IMR-90 (cell line): ENCODE results near the gene CCDC167. TPM values are rescaled to one million over a fixed set of nuclear protein-coding genes. Genes with fewer than 3 reads are reported as not detected.

Experiments
- ATAC-seq: fragments of 200-7000 bp; cut with Tn5 transposase; 2 replicates; pipeline ENCODE4 v1.9.1; 2020; ENCODE audit warnings: low read depth, mild to moderate bottlenecking, moderate library complexity
- BruUV-seq: library from RNA; stranded (reverse); fragments of 400-500 nt; replicated peaks from 2 replicates; lab custom pipeline; 2021; lab: Mats Ljungman, UMichigan
- CTCF ChIA-PET: fragments of 300-600 bp; formaldehyde crosslinking; extraction: SDS; loops from one replicate; lab custom pipeline; 2021; ENCODE audit warnings: antibody characterized with exemption; lab: Yijun Ruan, JAX
- POLR2A ChIA-PET: fragments of 300-600 bp; sonication (Branson Sonifier 250); formaldehyde crosslinking; loops from one replicate; lab custom pipeline; 2022; ENCODE audit warnings: antibody characterized with exemption; ENCODE audit not compliant: unreplicated experiment; lab: Charles Lee
- DNase-seq: peaks from one replicate; pipeline ENCODE4 v3.0.0; 2013
- H2AFZ ChIP-seq: replicated peaks from 2 replicates; pipeline ENCODE3; 2013; ENCODE audit warnings: low read length, mild to moderate bottlenecking; ENCODE audit not compliant: poor library complexity
- H2AK5ac ChIP-seq: 2 replicates; pipeline ENCODE4 v1.6.1; 2013; ENCODE audit warnings: low read depth, low read length, inconsistent platforms
- H2AK9ac ChIP-seq: replicated peaks from 2 replicates; pipeline ENCODE3; 2013; ENCODE audit warnings: mild to moderate bottlenecking, low read depth, low read length, moderate library complexity; ENCODE audit not compliant: poor library complexity
- H2BK120ac ChIP-seq: 2 replicates; pipeline ENCODE4 v1.6.1; 2013; ENCODE audit warnings: low read depth, low read length, inconsistent platforms
- H2BK15ac ChIP-seq: 3 replicates; pipeline ENCODE4 v1.6.1; 2013; ENCODE audit warnings: low read depth, low read length, inconsistent platforms
- H2BK20ac ChIP-seq: 2 replicates; pipeline ENCODE4 v1.6.1; 2013; ENCODE audit warnings: low read depth, mild to moderate bottlenecking, inconsistent platforms, low read length, moderate library complexity
- H2BK5ac ChIP-seq: 2 replicates; pipeline ENCODE4 v1.6.1; 2013; ENCODE audit warnings: mild to moderate bottlenecking, low read depth, low read length, inconsistent platforms; ENCODE audit not compliant: poor library complexity, severe bottlenecking
- H3K14ac ChIP-seq: replicated peaks from 2 replicates; pipeline ENCODE4 v1.6.1; 2013; ENCODE audit warnings: low read depth, low read length, inconsistent platforms
- H3K18ac ChIP-seq: 2 replicates; pipeline ENCODE4 v1.6.1; 2013; ENCODE audit warnings: low read depth, low read length, control low read depth
- H3K23ac ChIP-seq: 2 replicates; pipeline ENCODE4 v1.6.1; 2013; ENCODE audit warnings: low read depth, low read length, inconsistent platforms
- H3K27ac ChIP-seq: 2 replicates; pipeline ENCODE4 v1.5.1; 2013; ENCODE audit warnings: mild to moderate bottlenecking, control low read depth, low read length; ENCODE audit not compliant: insufficient read depth
- H3K27me3 ChIP-seq: 2 replicates; pipeline ENCODE4 v1.6.1; 2013; ENCODE audit warnings: low read length; ENCODE audit not compliant: control insufficient read depth, insufficient read depth
- H3K36me3 ChIP-seq: 2 replicates; pipeline ENCODE4 v1.6.1; 2013; ENCODE audit warnings: low read length, mixed read lengths; ENCODE audit not compliant: control insufficient read depth, insufficient read depth
- H3K4ac ChIP-seq: 2 replicates; pipeline ENCODE4 v1.6.1; 2013; ENCODE audit warnings: low read depth, low read length, inconsistent platforms
- H3K4me1 ChIP-seq: 2 replicates; pipeline ENCODE4 v1.6.1; 2013; ENCODE audit warnings: low read length, mixed read lengths; ENCODE audit not compliant: control insufficient read depth, insufficient read depth
- H3K4me2 ChIP-seq: 2 replicates; pipeline ENCODE4 v1.6.1; 2013; ENCODE audit warnings: low read depth, mild to moderate bottlenecking, control low read depth, low read length, moderate library complexity
- H3K4me3 ChIP-seq: 2 replicates; pipeline ENCODE4 v1.5.1; 2013; ENCODE audit warnings: low read depth, mild to moderate bottlenecking, control low read depth, low read length, moderate library complexity; ENCODE audit not compliant: insufficient read depth
- H3K56ac ChIP-seq: 2 replicates; pipeline ENCODE4 v1.6.1; 2013; ENCODE audit warnings: low read length, inconsistent platforms; ENCODE audit not compliant: insufficient read depth; ENCODE audit errors: extremely low read depth
- H3K79me1 ChIP-seq, 2 experiments: 2 replicates each; pipeline ENCODE4 v1.6.1; 2013; ENCODE audit warnings: low read length in 2 of 2, inconsistent platforms in 1 of 2, low read depth in 1 of 2
- H3K9ac ChIP-seq: 2 replicates; pipeline ENCODE4 v1.6.1; 2013; ENCODE audit warnings: low read depth, low read length, control low read depth
- H3K9me1 ChIP-seq: 2 replicates; pipeline ENCODE4 v1.6.1; 2013; ENCODE audit warnings: low read length, inconsistent platforms; ENCODE audit not compliant: insufficient read depth
- H3K9me3 ChIP-seq: 2 replicates; pipeline ENCODE4 v1.6.1; 2013; ENCODE audit warnings: low read length; ENCODE audit not compliant: control insufficient read depth, insufficient read depth
- H4K20me1 ChIP-seq: 2 replicates; pipeline ENCODE4 v1.6.1; 2013; ENCODE audit warnings: low read length, inconsistent platforms; ENCODE audit not compliant: insufficient read depth
- H4K5ac ChIP-seq: 2 replicates; pipeline ENCODE4 v1.6.1; 2013; ENCODE audit warnings: mild to moderate bottlenecking, low read depth, low read length, control low read depth
- H4K8ac ChIP-seq, 2 experiments: 2 replicates each; pipeline ENCODE4 v1.6.1; 2013; ENCODE audit warnings: low read depth in 2 of 2, low read length in 2 of 2, control low read depth in 1 of 2, inconsistent platforms in 1 of 2
- H4K91ac ChIP-seq: 2 replicates; pipeline ENCODE4 v1.6.1; 2013; ENCODE audit warnings: low read depth, low read length, inconsistent platforms; ENCODE audit not compliant: insufficient read depth
- BHLHE40 ChIP-seq: fragments of 150-350 bp; IDR thresholded peaks from 2 replicates; pipeline ENCODE4 v1.6.1; 2016; ENCODE audit warnings: mild to moderate bottlenecking, low read depth, low read length
- CEBPB ChIP-seq: IDR thresholded peaks from 2 replicates; pipeline ENCODE4 v1.6.1; 2012; ENCODE audit warnings: low read depth, low read length, improper control_type of control experiment
- FOS ChIP-seq: fragments of 150-350 bp; IDR thresholded peaks from 2 replicates; pipeline ENCODE4 v1.6.1; 2016; ENCODE audit warnings: low read depth, low read length
- MAFK ChIP-seq: IDR thresholded peaks from 2 replicates; pipeline ENCODE4 v1.6.1; 2012; ENCODE audit warnings: low read depth, low read length, improper control_type of control experiment
- MXI1 ChIP-seq: IDR thresholded peaks from 2 replicates; pipeline ENCODE4 v1.6.1; 2012; ENCODE audit warnings: low read depth, mild to moderate bottlenecking, low read length, moderate library complexity, borderline replicate concordance
- NFE2L2 ChIP-seq: fragments of 150-350 bp; IDR thresholded peaks from 2 replicates; pipeline ENCODE4 v1.6.1; 2016; ENCODE audit warnings: low read depth, mild to moderate bottlenecking, low read length
- RAD21 ChIP-seq: IDR thresholded peaks from 2 replicates; pipeline ENCODE4 v1.6.1; 2012; ENCODE audit warnings: low read length, improper control_type of control experiment
- RCOR1 ChIP-seq: IDR thresholded peaks from 2 replicates; pipeline ENCODE4 v1.6.1; 2012; ENCODE audit warnings: mild to moderate bottlenecking, low read length, improper control_type of control experiment; ENCODE audit not compliant: insufficient replicate concordance
- RFX5 ChIP-seq: IDR thresholded peaks from 2 replicates; pipeline ENCODE4 v1.8.0; 2012; ENCODE audit warnings: low read depth, mild to moderate bottlenecking, low read length, moderate library complexity
- SMC3 ChIP-seq: fragments of 150-350 bp; IDR thresholded peaks from 2 replicates; pipeline ENCODE4 v1.6.1; 2016; ENCODE audit warnings: low read depth, mild to moderate bottlenecking, antibody characterized with exemption, low read length, moderate library complexity
- WGBS, 2 experiments: methylation state at CpG; one replicate each; pipeline versions ENCODE4 v1.1.5 to v1.1.7; 2013; ENCODE audit warnings: missing lambda C conversion rate in 2 of 2; ENCODE audit not compliant: insufficient read length in 1 of 2; ENCODE audit errors: extremely low coverage in 2 of 2; 5-methylcytosine and 5-hydroxymethylcytosine counted together
- dilution Hi-C: fragments of 300-500 bp; cut with HindIII; formaldehyde crosslinking; loops from one replicate; pipeline ENCODE4 v1.14.3; 2018; ENCODE audit warnings: low sequenced_read_pairs; ENCODE audit not compliant: unreplicated experiment
- in situ Hi-C: fragments of 300-500 bp; cut with MboI; formaldehyde crosslinking; loops from 3 replicates; pipeline ENCODE4 v1.14.3; 2019; ENCODE audit warnings: low sequenced_read_pairs, inconsistent platforms, mixed read lengths
- intact Hi-C: fragments of 100-400 bp; cut with micrococcal nuclease; formaldehyde crosslinking; loops from 2 replicates; pipeline ENCODE4 v1.10.0; 2022
- polyA plus RNA-seq, 3 experiments: library from polyadenylated mRNA; depleted of rRNA; stranded (reverse); fragments of >200 nt; gene quantifications; 2 replicates each; pipeline ENCODE4 v1.2.3, GENCODE V29; 2012; ENCODE audit warnings: low replicate concordance in 1 of 3
- total RNA-seq: library from RNA; depleted of rRNA; stranded (reverse); fragments of >200 nt; gene quantifications from 2 replicates; pipeline ENCODE4 v1.2.3, GENCODE V29; 2012
- TF ChIP-seq, protein P1 (sequence below): conservative IDR thresholded peaks from 2 replicates; pipeline ENCODE4 v1.5.1; 2012; ENCODE audit warnings: mild to moderate bottlenecking, low read depth, low read length, improper control_type of control experiment
- TF ChIP-seq, protein P2 (sequence below): fragments of 150-350 bp; IDR thresholded peaks from 2 replicates; pipeline ENCODE4 v1.6.1; 2017; ENCODE audit warnings: mild to moderate bottlenecking, antibody characterized with exemption, low read length, low read depth

CCDC167 gene
- total and polyA plus RNA-seq, 2 of the 4 experiments (the other 2 are of a cell fraction): 35.8 to 96.8 TPM

DNA sequence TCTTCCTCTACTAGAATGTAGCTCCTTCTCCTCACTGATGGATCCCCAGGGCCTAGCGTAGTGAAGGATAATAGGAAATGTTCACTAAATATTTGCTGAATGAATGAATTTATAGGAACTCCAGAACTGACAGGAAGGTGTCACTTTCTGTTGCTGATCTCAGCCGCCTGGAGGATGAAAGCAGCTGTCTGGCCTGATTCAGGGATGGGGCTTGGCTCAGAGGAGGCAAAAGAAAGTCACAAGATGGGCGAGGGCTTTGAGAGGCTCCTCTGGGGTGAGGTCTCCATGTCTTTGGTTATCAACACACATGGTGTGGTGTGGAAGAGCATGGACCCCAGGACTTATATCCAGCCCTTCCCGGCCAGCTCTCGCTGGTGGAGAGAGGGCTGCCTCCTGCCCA, 11.5 kb upstream of the CCDC167 start:
- DNase-seq: no peak
- dilution Hi-C loops: no loop called here

More for the DNA sequence above, 11.5 kb upstream of the CCDC167 start:
- Histone ChIP-seq H3K4me3 (no peak overlapping the region), H2AK5ac (no peak overlapping the region), H3K9me1 (no peaks in the 10 kb centered on the region), H3K4me2 (no peak overlapping the region), H4K5ac (no peak overlapping the region), H2BK120ac (no peak overlapping the region), H3K9ac (no peak overlapping the region), H4K8ac (no peak overlapping the region), H4K20me1 (no peaks in the 10 kb centered on the region), H3K27me3 (peaks cover 61% of the 10 kb centered on the region), H3K36me3 (no peaks in the 10 kb centered on the region), H2AFZ (no peak overlapping the region), H2BK5ac (no peak overlapping the region), H2AK9ac (no peak overlapping the region), H4K91ac (no peak overlapping the region), H3K79me1 (no peaks in the 10 kb centered on the region), H3K56ac (no peak overlapping the region), H3K9me3 (no peaks in the 10 kb centered on the region), H3K23ac (no peak overlapping the region), H3K4ac (no peak overlapping the region), H3K4me1 (peaks cover 3% of the 10 kb centered on the region; the same call in 1 of the 2 replicates), H2BK15ac (no peak overlapping the region), H3K27ac (no peak overlapping the region), H3K14ac (no peak overlapping the region), H3K18ac (no peak overlapping the region), H2BK20ac (no peak overlapping the region)
- CTCF ChIA-PET: no interaction called here
- POLR2A ChIA-PET: no interaction called here
- BruUV-seq: no TSS peak
- in situ Hi-C loops: no loop called here
- ATAC-seq: no peak
- intact Hi-C loops: no loop called here
- 83% methylated on average over 2 of the region's 5 CpGs; no CpG with 5 or more reads in 1 of the 2 experiments for WGBS, 2 experiments
- TF ChIP-seq MXI1: no peak
- no peak for TF ChIP-seq RFX5
- TF ChIP-seq, protein P1, sequence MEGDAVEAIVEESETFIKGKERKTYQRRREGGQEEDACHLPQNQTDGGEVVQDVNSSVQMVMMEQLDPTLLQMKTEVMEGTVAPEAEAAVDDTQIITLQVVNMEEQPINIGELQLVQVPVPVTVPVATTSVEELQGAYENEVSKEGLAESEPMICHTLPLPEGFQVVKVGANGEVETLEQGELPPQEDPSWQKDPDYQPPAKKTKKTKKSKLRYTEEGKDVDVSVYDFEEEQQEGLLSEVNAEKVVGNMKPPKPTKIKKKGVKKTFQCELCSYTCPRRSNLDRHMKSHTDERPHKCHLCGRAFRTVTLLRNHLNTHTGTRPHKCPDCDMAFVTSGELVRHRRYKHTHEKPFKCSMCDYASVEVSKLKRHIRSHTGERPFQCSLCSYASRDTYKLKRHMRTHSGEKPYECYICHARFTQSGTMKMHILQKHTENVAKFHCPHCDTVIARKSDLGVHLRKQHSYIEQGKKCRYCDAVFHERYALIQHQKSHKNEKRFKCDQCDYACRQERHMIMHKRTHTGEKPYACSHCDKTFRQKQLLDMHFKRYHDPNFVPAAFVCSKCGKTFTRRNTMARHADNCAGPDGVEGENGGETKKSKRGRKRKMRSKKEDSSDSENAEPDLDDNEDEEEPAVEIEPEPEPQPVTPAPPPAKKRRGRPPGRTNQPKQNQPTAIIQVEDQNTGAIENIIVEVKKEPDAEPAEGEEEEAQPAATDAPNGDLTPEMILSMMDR: no peak
- no peak for TF ChIP-seq MAFK
- no peak for TF ChIP-seq BHLHE40
- TF ChIP-seq CEBPB: no peak
- TF ChIP-seq FOS: no peak
- TF ChIP-seq RCOR1: no peak
- no peak for TF ChIP-seq RAD21
- no peak for TF ChIP-seq SMC3
- TF ChIP-seq, protein P2, sequence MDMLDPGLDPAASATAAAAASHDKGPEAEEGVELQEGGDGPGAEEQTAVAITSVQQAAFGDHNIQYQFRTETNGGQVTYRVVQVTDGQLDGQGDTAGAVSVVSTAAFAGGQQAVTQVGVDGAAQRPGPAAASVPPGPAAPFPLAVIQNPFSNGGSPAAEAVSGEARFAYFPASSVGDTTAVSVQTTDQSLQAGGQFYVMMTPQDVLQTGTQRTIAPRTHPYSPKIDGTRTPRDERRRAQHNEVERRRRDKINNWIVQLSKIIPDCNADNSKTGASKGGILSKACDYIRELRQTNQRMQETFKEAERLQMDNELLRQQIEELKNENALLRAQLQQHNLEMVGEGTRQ: no peak
- TF ChIP-seq NFE2L2: no peak
